ENCODE measurements around the gene SLC24A3.

DNA sequence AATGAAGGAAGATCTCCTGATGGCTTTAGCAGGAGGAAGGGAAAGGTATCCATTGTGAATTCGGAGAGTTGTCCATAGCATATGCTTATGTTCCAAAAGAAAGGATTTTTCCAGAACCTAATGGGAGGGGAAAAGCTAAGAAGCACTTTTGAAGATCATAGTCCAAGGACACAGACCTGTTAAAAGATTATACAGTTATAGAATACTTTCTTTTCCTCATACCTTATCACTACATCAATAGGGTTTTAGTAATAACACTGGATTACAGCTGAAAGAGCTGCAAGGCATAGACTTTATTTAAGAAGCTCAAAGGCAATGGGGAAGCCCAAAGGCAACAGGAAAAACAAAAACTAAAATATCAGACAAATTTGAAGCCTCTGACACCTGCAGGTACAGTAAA, 39.8 kb upstream of the SLC24A3 start:
- TF ChIP-seq, protein P1, sequence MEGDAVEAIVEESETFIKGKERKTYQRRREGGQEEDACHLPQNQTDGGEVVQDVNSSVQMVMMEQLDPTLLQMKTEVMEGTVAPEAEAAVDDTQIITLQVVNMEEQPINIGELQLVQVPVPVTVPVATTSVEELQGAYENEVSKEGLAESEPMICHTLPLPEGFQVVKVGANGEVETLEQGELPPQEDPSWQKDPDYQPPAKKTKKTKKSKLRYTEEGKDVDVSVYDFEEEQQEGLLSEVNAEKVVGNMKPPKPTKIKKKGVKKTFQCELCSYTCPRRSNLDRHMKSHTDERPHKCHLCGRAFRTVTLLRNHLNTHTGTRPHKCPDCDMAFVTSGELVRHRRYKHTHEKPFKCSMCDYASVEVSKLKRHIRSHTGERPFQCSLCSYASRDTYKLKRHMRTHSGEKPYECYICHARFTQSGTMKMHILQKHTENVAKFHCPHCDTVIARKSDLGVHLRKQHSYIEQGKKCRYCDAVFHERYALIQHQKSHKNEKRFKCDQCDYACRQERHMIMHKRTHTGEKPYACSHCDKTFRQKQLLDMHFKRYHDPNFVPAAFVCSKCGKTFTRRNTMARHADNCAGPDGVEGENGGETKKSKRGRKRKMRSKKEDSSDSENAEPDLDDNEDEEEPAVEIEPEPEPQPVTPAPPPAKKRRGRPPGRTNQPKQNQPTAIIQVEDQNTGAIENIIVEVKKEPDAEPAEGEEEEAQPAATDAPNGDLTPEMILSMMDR (IDR thresholded peaks at IDR 0.05), result no peak
- TF ChIP-seq POLR2A (IDR thresholded peaks at IDR 0.05), result no peak
